GM18526 (cell line): ENCODE measurements around the gene GP1BB.

Experiments
- POLR2A ChIP-seq: IDR thresholded peaks from 3 replicates; pipeline ENCODE4 v1.6.1; 2011; ENCODE audit not compliant: insufficient read length; ENCODE audit errors: extremely low read depth

Gene GP1BB

GRCh38 chr22:19723232-19723982 is at the start of gene GP1BB:
TSS of gene GP1BB (plus strand) at chr22:19723539. CDS start at chr22:19723570, 31 bp downstream.
- no peak for TF ChIP-seq POLR2A

- TF ChIP-seq POLR2A: no peak
These were observed 49.7 kb upstream of the GP1BB start for GRCh38 chr22:19673660-19674059.

- TF ChIP-seq POLR2A: no peak
These were observed 49.0 kb upstream of the GP1BB start for GRCh38 chr22:19674129-19674928.

GRCh38 chr22:19674929-19675253 is 48.4 kb upstream of the GP1BB start:
- TF ChIP-seq POLR2A: no peak

GRCh38 chr22:19675428-19675827 is 47.9 kb upstream of the GP1BB start:
- no peak for TF ChIP-seq POLR2A

GRCh38 chr22:19678949-19679521 is 44.3 kb upstream of the GP1BB start:
- no peak for TF ChIP-seq POLR2A

- TF ChIP-seq POLR2A: no peak
These were observed 43.7 kb upstream of the GP1BB start for GRCh38 chr22:19679522-19680101.

- no peak for TF ChIP-seq POLR2A
These were observed 43.0 kb upstream of the GP1BB start for GRCh38 chr22:19680287-19680881.

GRCh38 chr22:19680911-19681862 is 42.2 kb upstream of the GP1BB start:
- TF ChIP-seq POLR2A: no peak

- TF ChIP-seq POLR2A: no peak
These were observed 41.5 kb upstream of the GP1BB start for GRCh38 chr22:19681863-19682245.

- TF ChIP-seq POLR2A: no peak
These were observed 36.4 kb upstream of the GP1BB start for GRCh38 chr22:19686946-19687345.

- TF ChIP-seq POLR2A: no peak
These were observed 35.6 kb upstream of the GP1BB start for GRCh38 chr22:19687561-19688300.
